BE2C (cell line): ENCODE data around the gene YAP1.
"Not testable (repeated sequence)": the region's sequence is repeated elsewhere in the genome, so short reads cannot be mapped to it uniquely, and the experiment has no call there.

Experiments
- DNase-seq: peaks from one replicate; pipeline ENCODE4 v3.0.0-alpha.2; 2020
- H3K27me3 ChIP-seq: fragments of 250-450 bp; sonication (Bioruptor Pico); 2 replicates; pipeline ENCODE4 v1.5.1; 2020; ENCODE audit warnings: mild to moderate bottlenecking
- H3K36me3 ChIP-seq: fragments of 250-450 bp; sonication (Bioruptor Pico); 2 replicates; pipeline ENCODE4 v1.5.1; 2020; ENCODE audit warnings: mild to moderate bottlenecking
- H3K4me1 ChIP-seq: fragments of 250-450 bp; sonication (Bioruptor Pico); 2 replicates; pipeline ENCODE4 v1.5.1; 2020
- H3K4me3 ChIP-seq: 2 replicates; pipeline ENCODE4 v1.5.1; 2011; ENCODE audit warnings: low read depth, low read length
- H3K9me3 ChIP-seq: fragments of 250-450 bp; sonication (Bioruptor Pico); 2 replicates; pipeline ENCODE4 v1.5.1; 2020
- TF ChIP-seq, protein P1 (sequence below): IDR thresholded peaks from 2 replicates; pipeline ENCODE4 v1.5.1; 2012; ENCODE audit warnings: mild to moderate bottlenecking, low read depth, low read length

The YAP1 gene

GRCh38 chr11:102263379-102264003 lies 153.2 kb downstream of the YAP1 start:
- Histone ChIP-seq H3K4me1 (no peaks in the 10 kb centered on the region), H3K4me3 (no peak overlapping the region), H3K9me3 (no peaks in the 10 kb centered on the region), H3K27me3 (peaks cover 4% of the 10 kb centered on the region), H3K36me3 (no peaks in the 10 kb centered on the region)
- TF ChIP-seq, protein P1, sequence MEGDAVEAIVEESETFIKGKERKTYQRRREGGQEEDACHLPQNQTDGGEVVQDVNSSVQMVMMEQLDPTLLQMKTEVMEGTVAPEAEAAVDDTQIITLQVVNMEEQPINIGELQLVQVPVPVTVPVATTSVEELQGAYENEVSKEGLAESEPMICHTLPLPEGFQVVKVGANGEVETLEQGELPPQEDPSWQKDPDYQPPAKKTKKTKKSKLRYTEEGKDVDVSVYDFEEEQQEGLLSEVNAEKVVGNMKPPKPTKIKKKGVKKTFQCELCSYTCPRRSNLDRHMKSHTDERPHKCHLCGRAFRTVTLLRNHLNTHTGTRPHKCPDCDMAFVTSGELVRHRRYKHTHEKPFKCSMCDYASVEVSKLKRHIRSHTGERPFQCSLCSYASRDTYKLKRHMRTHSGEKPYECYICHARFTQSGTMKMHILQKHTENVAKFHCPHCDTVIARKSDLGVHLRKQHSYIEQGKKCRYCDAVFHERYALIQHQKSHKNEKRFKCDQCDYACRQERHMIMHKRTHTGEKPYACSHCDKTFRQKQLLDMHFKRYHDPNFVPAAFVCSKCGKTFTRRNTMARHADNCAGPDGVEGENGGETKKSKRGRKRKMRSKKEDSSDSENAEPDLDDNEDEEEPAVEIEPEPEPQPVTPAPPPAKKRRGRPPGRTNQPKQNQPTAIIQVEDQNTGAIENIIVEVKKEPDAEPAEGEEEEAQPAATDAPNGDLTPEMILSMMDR: no peak
- no peak for DNase-seq

DNA sequence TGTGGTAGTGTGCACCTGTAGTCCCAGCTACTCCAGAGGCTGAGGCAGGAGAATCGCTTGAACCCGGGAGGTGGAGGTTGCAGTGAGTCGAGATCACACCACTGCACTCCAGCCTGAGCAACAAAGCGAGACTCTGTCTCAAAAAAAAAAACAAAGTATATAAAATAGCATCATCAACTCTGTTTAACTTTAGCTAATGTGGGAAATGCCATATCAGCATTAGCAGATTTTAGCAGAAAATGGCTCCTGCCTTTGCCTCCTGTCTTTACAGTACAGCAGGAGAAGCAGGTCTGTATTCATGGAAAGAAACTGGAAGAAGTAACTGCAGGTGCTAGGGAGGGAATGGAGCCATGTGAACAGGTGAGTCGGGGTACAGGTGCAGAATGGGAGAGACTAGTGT lies 154.5 kb downstream of the YAP1 start:
- DNase-seq, H3K27me3 ChIP-seq, H3K36me3 ChIP-seq, H3K4me1 ChIP-seq, H3K4me3 ChIP-seq, H3K9me3 ChIP-seq: not testable (repeated sequence)

GRCh38 chr11:102266099-102266498 lies 155.9 kb downstream of the YAP1 start:
- DNase-seq: no peak
- Histone ChIP-seq H3K36me3 (no peaks in the 10 kb centered on the region), H3K9me3 (no peaks in the 10 kb centered on the region), H3K4me3 (no peak overlapping the region), H3K27me3 (peaks cover 10% of the 10 kb centered on the region), H3K4me1 (no peaks in the 10 kb centered on the region)
- TF ChIP-seq, protein P1: no peak

- no peak for DNase-seq
- Histone ChIP-seq H3K36me3 (no peaks in the 10 kb centered on the region), H3K4me3 (no peak overlapping the region), H3K27me3 (peaks cover 20% of the 10 kb centered on the region), H3K4me1 (no peaks in the 10 kb centered on the region), H3K9me3 (no peaks in the 10 kb centered on the region)
- TF ChIP-seq, protein P1: no peak
Observed at GRCh38 chr11:102267609-102268008, 157.4 kb downstream of the YAP1 start.

DNA sequence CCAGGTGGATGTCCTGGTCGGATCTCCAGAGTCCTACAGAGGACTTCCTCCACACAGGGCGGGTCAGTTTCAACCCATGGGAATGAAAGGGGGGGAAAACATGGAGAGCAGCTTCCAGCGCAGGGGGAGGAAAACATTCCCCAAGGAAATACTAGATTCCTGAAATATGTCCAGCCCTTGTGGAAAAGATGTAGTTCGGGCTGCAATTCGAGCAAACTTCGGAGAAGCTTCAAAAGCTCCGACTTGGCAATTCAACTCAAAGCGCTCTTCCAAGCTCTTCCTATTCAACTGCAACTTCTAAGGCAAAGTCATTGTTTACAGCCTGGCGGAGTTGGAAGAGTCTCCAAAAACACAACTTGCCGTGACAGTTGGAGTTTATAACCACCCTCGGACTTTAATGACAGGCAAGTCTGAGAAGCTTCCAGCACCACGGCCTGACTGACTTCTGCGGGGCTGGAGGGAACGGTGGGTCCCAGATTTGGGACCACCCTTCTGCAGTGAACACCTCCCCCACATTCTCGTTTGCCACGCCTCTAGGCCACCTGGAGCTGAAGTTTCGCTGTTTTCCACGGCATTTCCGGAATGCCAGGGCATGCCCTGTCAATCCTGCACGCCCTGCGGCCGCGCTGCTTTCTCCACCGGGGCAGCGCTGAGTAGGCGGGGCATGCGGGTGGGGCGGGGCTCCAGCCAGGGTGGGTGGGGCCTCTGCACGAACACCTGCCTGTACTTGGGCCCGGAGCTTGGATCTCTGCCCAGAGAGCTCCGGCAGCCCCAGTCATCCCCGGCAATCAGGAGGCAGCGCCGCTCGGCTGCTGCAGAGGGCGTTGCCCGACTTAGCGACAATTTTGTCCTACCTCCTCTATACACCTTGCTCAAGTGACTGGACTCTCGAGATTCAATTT lies 158.1 kb downstream of the YAP1 start:
- H3K27me3 ChIP-seq: peaks cover 20% of the 10 kb centered on the region
- peak; percentile 86 for DNase-seq
- TF ChIP-seq, protein P1: peak; percentile 51
- H3K4me3 ChIP-seq: peak overlapping the region; percentile 40
- H3K9me3 ChIP-seq: no peaks in the 10 kb centered on the region
- H3K36me3 ChIP-seq: no peaks in the 10 kb centered on the region
- H3K4me1 ChIP-seq: no peaks in the 10 kb centered on the region

DNA sequence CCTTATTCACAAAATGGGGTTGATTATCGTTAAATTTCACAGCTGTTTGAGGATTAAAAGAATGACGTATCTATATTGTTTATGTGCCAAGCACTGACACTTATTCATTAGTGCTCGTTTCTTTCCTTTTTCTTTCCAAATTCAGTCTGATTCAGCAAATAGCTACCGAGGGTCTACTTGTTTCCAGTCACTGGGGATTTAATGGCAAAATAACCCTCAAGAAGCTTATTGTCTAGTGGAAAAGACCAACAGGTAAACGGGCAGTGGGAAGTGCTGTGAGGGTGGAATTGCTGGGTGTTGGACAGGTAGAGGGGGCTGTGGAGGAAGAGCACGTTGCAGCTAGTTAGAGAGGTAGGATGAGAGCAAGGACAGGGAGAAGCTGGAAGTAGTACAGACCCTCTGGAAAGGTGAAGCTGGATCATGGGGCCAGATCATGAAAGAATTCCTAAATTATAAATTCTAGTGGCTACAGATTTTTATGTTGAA lies 158.8 kb downstream of the YAP1 start:
- TF ChIP-seq, protein P1: no peak
- H3K27me3 ChIP-seq: peaks cover 20% of the 10 kb centered on the region
- H3K4me1 ChIP-seq: no peaks in the 10 kb centered on the region
- no peak for DNase-seq
- no peaks in the 10 kb centered on the region for H3K9me3 ChIP-seq
- peak overlapping the region; percentile 32 for H3K4me3 ChIP-seq
- H3K36me3 ChIP-seq: no peaks in the 10 kb centered on the region
